GM21717 (cell line): ENCODE results near the gene CD247.

Source experiments
- ATAC-seq: cut with Tn5 transposase; IDR thresholded peaks from one replicate; pipeline ENCODE4 v1.9.1; 2021; ENCODE audit warnings: mild to moderate bottlenecking, moderate library complexity; ENCODE audit not compliant: unreplicated experiment

CD247 gene

DNA sequence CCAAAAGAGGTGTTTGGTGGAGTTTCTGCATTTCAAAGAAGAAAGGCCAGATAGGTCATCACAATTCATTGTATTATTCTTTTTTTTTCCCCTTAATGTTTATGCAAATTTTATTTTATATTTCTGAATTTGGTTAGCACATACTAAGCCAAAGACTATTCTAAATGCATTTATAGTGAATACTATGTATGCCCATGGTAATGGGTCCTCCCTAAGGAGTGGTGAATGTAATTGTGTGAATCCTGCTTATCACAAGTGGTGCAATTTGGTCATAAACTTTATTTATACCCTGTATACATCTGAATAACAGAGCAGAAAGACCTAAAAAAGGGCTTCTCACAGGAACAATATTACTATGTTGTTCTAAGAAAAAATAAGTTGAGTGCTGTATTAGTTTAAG is 99.1 kb downstream of the CD247 start:
- ATAC-seq = no peak

- no peak for ATAC-seq
Measured at GRCh38 chr1:167418391-167418790, 99.9 kb downstream of the CD247 start.

DNA sequence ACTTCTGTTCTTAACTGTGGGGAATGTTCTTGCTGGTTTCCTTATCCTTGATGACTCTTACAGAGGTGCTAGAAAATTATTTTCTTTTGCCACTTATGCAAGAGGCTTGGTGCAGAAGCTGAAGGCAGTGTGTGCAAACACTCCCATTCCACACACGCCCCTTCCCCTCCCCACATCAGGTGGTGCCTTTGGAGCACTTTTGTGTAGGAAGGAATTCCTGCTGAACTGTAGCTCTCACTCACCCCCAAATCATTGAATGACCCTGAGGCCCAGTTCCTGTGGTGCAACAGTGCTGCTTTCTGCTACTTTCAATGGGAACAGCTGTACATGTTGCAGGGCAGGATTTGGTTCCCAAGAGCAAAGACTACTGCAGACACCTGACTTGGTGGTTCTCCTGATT is 101.8 kb downstream of the CD247 start:
- ATAC-seq = no peak

DNA sequence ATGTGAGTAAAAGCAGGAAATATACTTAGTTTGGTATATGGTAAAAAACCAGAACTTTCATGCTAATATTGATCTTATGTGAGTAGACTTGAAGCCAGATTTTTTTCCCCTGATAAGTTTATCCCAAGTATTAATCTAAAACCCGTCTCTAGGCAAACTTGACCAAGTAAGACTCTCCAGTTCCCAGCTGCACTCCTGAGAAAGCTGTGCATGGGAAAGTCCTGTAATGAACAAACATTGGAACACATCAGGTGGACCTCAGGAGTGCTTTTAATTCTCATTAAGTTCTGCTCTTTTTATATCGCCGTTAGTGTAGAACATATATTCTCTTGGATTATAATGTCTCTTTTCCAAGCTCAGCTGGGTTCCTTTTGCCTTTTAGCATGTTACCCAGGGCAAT is 105.0 kb downstream of the CD247 start:
- ATAC-seq = no peak

DNA sequence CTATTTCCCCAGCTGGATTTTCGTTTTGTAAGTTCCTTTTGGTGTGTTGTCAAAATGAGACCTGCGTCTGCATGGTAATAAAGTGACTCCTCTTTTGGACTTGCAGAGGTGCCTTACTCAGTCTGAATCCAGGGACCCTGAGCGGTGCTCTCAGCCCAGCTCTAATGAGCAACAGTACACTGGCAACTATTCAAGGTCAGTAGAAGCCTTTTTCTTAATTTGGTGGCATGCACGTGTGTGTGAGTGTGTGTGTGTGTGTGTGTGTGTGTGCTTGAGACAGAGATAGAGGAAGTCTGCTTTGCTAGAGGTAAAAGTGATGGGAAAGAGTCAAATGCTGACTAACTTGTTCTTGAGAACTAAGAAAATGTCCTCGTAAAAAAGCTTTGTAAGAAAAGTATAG is 105.4 kb downstream of the CD247 start:
- no peak for ATAC-seq

- no peak for ATAC-seq
Measured at GRCh38 chr1:167412072-167412471, 106.3 kb downstream of the CD247 start.

GRCh38 chr1:167409183-167409582 is 109.1 kb downstream of the CD247 start:
- ATAC-seq = no peak

DNA sequence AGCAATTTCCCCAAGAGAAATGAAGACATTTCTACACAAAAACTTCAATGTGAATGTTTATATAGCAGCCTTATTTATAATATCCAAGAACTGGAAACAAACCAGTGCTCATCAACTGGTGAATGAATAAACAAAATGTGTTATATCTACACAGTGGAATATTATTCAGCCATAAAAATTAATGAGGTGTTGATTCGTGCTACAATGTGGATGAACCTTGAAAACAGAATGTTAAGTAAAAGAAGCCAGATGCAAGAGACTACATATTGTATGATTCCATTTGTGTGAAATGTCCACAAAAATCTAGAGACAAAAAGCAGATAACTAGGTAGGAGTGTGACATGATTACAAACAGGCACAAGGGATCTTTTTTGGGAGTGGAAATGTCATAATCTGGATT is 110.0 kb downstream of the CD247 start:
- no peak for ATAC-seq

DNA sequence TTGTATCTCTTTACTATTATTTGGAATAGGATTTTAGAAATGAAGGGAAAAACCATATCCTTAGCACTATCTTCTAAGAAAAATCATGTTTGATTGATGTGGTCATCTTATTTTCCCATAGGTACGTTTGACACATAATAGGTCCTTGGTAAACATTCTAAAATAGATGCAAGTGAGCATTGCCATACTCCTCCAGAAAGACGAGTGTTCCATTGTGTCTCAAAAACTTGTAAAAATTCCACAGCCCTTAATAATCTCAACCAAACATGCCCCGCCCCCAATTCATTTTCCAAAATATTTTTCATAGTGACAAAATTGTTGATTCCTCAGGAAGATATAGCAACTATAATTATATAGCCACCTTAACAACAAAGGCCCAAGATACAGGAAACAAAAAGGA is 113.4 kb downstream of the CD247 start:
- no peak for ATAC-seq

DNA sequence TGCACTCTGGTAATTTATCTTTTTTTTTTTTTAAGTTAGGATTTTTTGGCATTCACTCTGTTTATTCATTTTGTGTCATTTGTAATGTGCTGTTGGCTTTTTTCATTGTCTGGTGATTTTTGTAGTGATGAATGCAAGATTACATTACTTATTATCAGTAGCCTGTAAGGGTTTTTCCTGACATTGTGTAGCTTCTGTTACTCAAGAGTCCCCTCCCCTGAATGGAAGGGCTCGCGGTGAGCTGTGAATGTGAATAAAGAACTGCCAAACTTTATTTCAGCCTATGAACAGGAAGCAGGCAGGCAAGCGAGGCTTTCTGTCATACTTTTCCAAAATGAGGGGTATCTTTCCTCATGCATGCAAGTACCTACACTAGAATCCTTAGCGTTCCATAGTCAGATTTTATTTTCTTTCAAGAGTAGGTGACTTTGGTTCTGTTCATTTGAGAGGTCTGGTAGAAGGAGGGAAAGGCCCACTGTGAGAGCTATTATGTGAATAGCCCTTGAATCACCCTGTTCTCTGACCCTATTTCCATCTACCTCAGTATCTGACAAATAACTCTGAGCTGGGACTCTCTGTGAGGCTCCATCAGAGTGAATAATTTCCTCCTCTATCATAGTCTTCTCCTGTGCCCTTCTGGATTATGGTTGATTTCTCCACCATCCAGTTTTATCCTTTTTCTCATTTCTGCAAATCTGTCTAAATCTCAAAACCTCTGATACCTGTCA is 114.0 kb downstream of the CD247 start:
- no peak for ATAC-seq

- no peak for ATAC-seq
Measured at GRCh38 chr1:167401260-167401873, 117.0 kb downstream of the CD247 start.

DNA sequence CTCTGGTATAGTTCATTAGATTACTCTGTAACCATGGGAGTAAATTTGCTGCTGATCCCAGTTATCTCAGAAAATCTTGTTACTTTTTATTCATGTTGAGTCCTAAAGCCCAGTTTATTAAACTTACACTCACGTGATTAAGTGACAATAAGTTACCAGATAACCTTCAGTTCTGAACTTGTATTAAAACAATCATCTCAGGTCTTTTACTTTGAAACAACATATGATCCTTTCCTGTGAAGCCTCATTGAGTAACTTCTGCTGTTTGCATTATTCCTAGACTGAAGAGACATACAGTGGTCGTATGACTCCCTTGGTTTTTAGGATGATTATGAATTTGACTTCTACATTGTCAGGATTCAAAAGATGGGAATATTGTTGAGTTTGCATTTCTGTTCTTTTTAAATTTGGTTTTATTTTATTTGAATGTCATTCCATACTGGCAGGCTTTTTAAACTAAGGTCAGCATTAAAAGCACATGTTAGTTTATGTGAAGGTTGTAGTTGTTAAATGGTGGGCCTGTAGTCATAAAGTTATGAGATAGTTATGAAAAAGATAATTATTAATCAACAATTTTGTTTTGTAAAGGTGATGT is 117.9 kb downstream of the CD247 start:
- ATAC-seq = no peak

DNA sequence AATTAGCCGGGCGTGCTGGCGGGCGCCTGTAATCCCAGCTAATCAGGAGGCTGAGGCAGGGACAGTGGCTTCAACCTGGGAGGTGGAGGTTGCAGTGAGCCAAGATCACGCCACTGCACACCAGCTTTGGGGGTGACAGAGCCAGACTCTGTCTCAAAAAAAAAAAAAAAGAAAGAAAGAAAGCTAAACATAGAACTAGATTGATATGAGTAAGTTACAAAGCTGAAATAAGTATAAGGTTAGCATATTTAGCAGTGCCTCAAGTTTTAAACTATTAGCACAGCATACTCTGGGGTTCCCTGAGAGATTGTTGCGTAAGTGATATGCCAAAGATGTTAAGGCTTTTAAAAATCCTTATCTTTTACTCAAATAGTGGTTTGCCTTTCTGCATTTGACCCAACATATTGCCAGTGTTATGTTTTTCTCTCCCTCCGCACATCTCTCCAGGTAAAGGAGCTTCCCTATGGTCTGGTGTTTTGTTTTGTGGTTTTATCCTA is 126.1 kb downstream of the CD247 start:
- ATAC-seq = no peak

GRCh38 chr1:167388976-167389375 is 129.4 kb downstream of the CD247 start:
- ATAC-seq = no peak

- ATAC-seq = no peak
Measured at GRCh38 chr1:167387251-167387910, 130.9 kb downstream of the CD247 start.
